LNCAP (cell line): ENCODE measurements around the gene BRIP1.

Source experiments
- CTCF ChIP-seq: fragments of 450-650 bp; IDR thresholded peaks from 2 replicates; pipeline ENCODE4 v1.5.1; 2017; ENCODE audit warnings: mild to moderate bottlenecking

Gene BRIP1

GRCh38 chr17:61670691-61671090 lies 192.6 kb downstream of the BRIP1 start:
- TF ChIP-seq CTCF = no peak

GRCh38 chr17:61669522-61669921 lies 193.8 kb downstream of the BRIP1 start:
- no peak for TF ChIP-seq CTCF

DNA sequence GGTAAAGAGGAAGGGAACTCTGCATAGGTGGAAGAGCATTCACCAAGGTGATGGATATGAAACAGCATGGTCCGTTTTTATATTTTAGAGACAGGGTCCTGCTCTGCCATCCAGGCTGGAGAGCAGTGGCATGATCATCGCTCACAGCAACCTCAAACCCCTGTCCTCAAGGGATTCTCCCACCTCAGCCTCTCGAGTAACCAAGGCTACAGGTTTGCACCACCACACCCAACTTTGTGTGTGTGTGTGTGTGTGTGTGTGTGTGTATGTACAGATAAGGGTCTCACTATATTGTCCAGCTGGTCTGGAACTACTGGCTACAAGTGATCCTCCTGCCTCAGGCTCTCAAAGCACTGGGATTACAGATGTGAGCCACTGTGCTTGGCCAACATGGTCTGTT lies 194.8 kb downstream of the BRIP1 start:
- TF ChIP-seq CTCF = no peak

- TF ChIP-seq CTCF = no peak
These were observed 200.0 kb downstream of the BRIP1 start for GRCh38 chr17:61663310-61663709.

- no peak for TF ChIP-seq CTCF
These were observed 200.6 kb downstream of the BRIP1 start for GRCh38 chr17:61662741-61663140.

DNA sequence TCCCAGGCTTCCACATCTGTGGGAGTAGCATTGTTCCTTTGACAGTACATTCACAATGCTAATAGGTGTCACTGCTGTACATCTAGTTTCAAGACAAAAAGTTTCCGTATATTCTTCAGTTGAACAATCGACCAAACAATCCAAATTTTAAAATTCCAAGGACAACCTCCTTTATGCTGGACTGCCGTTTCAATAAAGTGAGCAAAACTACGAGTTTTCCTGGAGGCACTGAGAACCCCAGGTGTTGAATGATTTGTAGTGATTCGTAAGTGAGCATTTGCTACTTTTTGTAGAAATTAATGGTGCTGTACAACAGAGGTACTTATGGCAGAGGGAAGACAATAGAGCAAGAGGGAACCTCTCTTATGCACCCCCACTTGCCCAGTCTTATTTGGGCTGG lies 201.1 kb downstream of the BRIP1 start:
- no peak for TF ChIP-seq CTCF

GRCh38 chr17:61660746-61661485 lies 202.4 kb downstream of the BRIP1 start:
- no peak for TF ChIP-seq CTCF

DNA sequence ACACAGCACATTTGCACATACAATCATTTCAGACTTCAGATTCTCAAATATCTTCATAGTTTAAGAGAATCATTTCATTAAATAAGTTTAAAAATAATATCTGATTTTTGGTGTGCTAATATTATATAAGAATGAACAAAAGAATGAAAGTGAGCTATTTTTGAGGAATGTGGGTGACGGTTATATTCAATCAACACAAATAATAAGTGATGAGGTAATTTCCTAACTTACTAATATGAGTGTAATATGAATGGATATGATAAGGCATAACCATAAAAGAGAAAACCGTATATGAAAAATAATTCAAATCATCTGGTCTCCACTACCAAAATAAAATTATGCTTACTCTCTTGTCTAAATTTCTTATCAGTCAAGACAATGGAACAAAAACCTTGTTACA lies 203.9 kb downstream of the BRIP1 start:
- TF ChIP-seq CTCF = no peak
